GM12874 (cell line): Measurements from ENCODE around the gene SPIN2B.

ENCODE experiments used
- CTCF ChIP-seq: IDR thresholded peaks from 2 replicates; pipeline ENCODE4 v1.5.1; 2011; ENCODE audit warnings: low read depth, mild to moderate bottlenecking, control low read depth, low read length, moderate library complexity; ENCODE audit not compliant: insufficient read depth

SPIN2B gene

GRCh38 chrX:57083143-57083542 lies 38.2 kb downstream of the SPIN2B start:
- no peak for TF ChIP-seq CTCF

GRCh38 chrX:57074458-57074857 lies 46.9 kb downstream of the SPIN2B start:
- no peak for TF ChIP-seq CTCF

- no peak for TF ChIP-seq CTCF
Observed at GRCh38 chrX:57070185-57070984, 51.0 kb downstream of the SPIN2B start.
